GM12891 (cell line): Measurements from ENCODE around the gene GNLY.

Source experiments
- POLR2A ChIP-seq: IDR thresholded peaks from 2 replicates; pipeline ENCODE4 v1.6.1; 2011; ENCODE audit warnings: low read depth, low read length, control low read depth
- POLR2AphosphoS5 ChIP-seq: IDR thresholded peaks from 2 replicates; pipeline ENCODE4 v1.6.1; 2011; ENCODE audit warnings: low read depth, low read length, control low read depth
- POU2F2 ChIP-seq: IDR thresholded peaks from 2 replicates; pipeline ENCODE4 v1.6.1; 2011; ENCODE audit warnings: low read depth, mild to moderate bottlenecking, control low read depth, low read length, moderate library complexity
- SPI1 ChIP-seq: IDR thresholded peaks from 2 replicates; pipeline ENCODE4 v1.6.1; 2011; ENCODE audit warnings: low read depth, low read length, control low read depth
- TAF1 ChIP-seq: IDR thresholded peaks from 2 replicates; pipeline ENCODE4 v1.6.1; 2011; ENCODE audit warnings: low read depth, low read length, control low read depth

DNA sequence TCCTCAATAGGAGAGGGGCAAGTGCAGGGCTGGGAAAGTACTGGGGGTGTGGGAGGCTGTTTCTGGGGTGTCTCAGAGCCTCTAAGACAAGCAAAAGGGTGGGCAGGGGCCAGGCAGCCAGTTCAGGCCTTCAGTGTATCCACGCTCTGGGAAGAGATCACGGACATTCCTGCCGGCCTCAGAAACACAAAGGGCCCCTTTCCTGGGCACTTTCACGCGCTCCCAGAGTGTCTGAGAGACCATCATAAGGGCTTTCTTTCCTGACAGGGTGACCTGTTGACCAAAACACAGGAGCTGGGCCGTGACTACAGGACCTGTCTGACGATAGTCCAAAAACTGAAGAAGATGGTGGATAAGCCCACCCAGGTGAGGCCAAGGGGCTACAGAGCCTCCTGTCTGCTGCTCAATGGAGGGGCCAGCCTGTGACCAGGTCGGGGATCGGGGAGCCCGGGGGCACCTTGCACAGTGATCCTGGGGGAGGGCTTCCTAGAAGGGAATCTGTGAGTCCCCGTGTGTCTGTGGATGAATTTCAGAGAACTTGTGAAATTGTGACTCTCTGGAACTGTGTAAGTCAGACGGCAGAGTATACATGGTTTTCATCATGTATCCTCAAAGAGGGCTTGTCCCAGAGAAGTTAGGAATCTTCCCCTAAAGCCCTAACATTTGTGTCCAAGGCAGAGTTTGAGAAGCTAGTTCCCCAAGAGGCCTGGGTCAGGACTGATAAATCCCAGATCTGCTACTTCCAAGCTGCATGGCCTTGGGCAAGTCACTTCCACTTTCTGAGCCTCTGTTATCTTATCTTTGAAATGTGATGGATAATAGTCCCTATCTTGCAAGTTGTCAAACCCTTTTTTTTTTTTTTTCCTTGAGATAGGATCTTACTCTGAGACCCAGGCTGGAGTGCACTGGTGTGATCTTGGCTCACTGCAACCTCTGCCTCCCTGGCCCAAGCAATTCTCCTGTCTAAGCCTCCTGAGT is 1.8 kb downstream of the GNLY start:
- TF ChIP-seq POLR2AphosphoS5 (no peak), POLR2A (no peak), POU2F2 (no peak), TAF1 (no peak), SPI1 (no peak)
